Thoracic aorta (tissue), 2 donors: ENCODE measurements around the gene RCHY1. TPM values are rescaled to one million over a fixed set of nuclear protein-coding genes. Genes with fewer than 3 reads are reported as not detected.
"Not testable (repeated sequence)": the region's sequence is repeated elsewhere in the genome, so short reads cannot be mapped to it uniquely, and the experiment has no call there.

Source experiments
- ATAC-seq: fragments of 150-250 bp; one replicate; pipeline ENCODE4 v1.8.0; 2017; ENCODE audit warnings: low read depth; ENCODE audit not compliant: insufficient number of reproducible peaks, low FRiP score
- DNase-seq: peaks from one replicate; pipeline ENCODE4 v3.0.0-alpha.2; 2020; ENCODE audit warnings: low spot score
- H3K27ac ChIP-seq, 2 donors: fragments of 200-600 bp; sonication (generic); 1 replicate in 1 of 2; 2 replicates in 1 of 2; pipeline ENCODE4 v1.5.1; 2016; ENCODE audit warnings: mild to moderate bottlenecking in 2 of 2, moderate library complexity in 2 of 2
- H3K27me3 ChIP-seq: fragments of 200-600 bp; sonication (generic); replicated peaks from 2 replicates; pipeline ENCODE4 v1.6.0; 2016; ENCODE audit warnings: mild to moderate bottlenecking; ENCODE audit not compliant: insufficient read depth
- H3K36me3 ChIP-seq: fragments of 200-600 bp; sonication (generic); one replicate; pipeline ENCODE4 v1.5.1; 2016
- H3K4me1 ChIP-seq, 2 donors: fragments of 200-600 bp; sonication (generic); 1 replicate in 1 of 2; 2 replicates in 1 of 2; pipeline versions ENCODE4 v1.5.1 to v1.6.0; 2016; ENCODE audit warnings: low read depth in 2 of 2, mild to moderate bottlenecking in 1 of 2; ENCODE audit not compliant: control insufficient read depth in 1 of 2
- H3K4me3 ChIP-seq: fragments of 200-600 bp; sonication (generic); 2 replicates; pipeline ENCODE4 v1.5.1; 2016; ENCODE audit warnings: mild to moderate bottlenecking
- H3K9me3 ChIP-seq: fragments of 200-600 bp; sonication (generic); 2 replicates; pipeline ENCODE4 v1.5.1; 2016
- CTCF ChIP-seq: fragments of 200-600 bp; sonication (generic); IDR thresholded peaks from one replicate; pipeline ENCODE4 v1.5.1; 2019; ENCODE audit warnings: antibody characterized with exemption
- total RNA-seq, 2 donors: library from RNA; depleted of rRNA; stranded (reverse); fragments of >200 nt; gene quantifications; one replicate each; pipeline versions ENCODE4 v1.1.0 to v1.2.3, GENCODE V29; 2016

The RCHY1 gene
- total RNA-seq, 2 donors from 2014 or later = 17.6 to 25.0 TPM

GRCh38 chr4:75533339-75533887, 19.2 kb upstream of the RCHY1 start:
- peaks cover 10% of the 10 kb centered on the region for H3K9me3 ChIP-seq
- not testable (repeated sequence) for H3K27ac ChIP-seq, DNase-seq, ATAC-seq, H3K4me1 ChIP-seq, H3K27me3 ChIP-seq, H3K4me3 ChIP-seq
- H3K36me3 ChIP-seq = peaks cover 27% of the 10 kb centered on the region

- ATAC-seq, H3K27ac ChIP-seq, H3K4me3 ChIP-seq, DNase-seq, H3K4me1 ChIP-seq, H3K27me3 ChIP-seq: not testable (repeated sequence)
- Histone ChIP-seq H3K9me3 (peaks cover 10% of the 10 kb centered on the region), H3K36me3 (peaks cover 37% of the 10 kb centered on the region)
These were observed 17.4 kb upstream of the RCHY1 start for GRCh38 chr4:75531536-75532143.

- Histone ChIP-seq H3K27me3 (no peaks in the 10 kb centered on the region), H3K36me3 (peaks cover 39% of the 10 kb centered on the region), H3K4me3 (no peak overlapping the region), H3K4me1 (no peaks in the 10 kb centered on the region), H3K9me3 (peaks cover 10% of the 10 kb centered on the region), H3K27ac (no peak overlapping the region)
- ATAC-seq = no peak
- no peak for DNase-seq
- TF ChIP-seq CTCF = no peak
These were observed 16.5 kb upstream of the RCHY1 start for GRCh38 chr4:75530556-75531322.

GRCh38 chr4:75527482-75527881, 13.3 kb upstream of the RCHY1 start:
- peaks cover 43% of the 10 kb centered on the region for H3K36me3 ChIP-seq
- H3K27ac ChIP-seq = no peak overlapping the region
- no peaks in the 10 kb centered on the region for H3K4me1 ChIP-seq
- no peak overlapping the region for H3K4me3 ChIP-seq
- ATAC-seq = no peak
- no peak for DNase-seq
- no peaks in the 10 kb centered on the region for H3K27me3 ChIP-seq
- no peak for TF ChIP-seq CTCF
- no peaks in the 10 kb centered on the region for H3K9me3 ChIP-seq

GRCh38 chr4:75525910-75526309, 11.7 kb upstream of the RCHY1 start:
- no peaks in the 10 kb centered on the region for H3K4me1 ChIP-seq
- TF ChIP-seq CTCF = no peak
- H3K36me3 ChIP-seq = peaks cover 35% of the 10 kb centered on the region

GRCh38 chr4:75525086-75525485, 10.9 kb upstream of the RCHY1 start:
- peaks cover 26% of the 10 kb centered on the region for H3K36me3 ChIP-seq
- H3K9me3 ChIP-seq = no peaks in the 10 kb centered on the region
- no peaks in the 10 kb centered on the region for H3K4me1 ChIP-seq
- no peaks in the 10 kb centered on the region for H3K27me3 ChIP-seq
- no peak overlapping the region for H3K27ac ChIP-seq
- TF ChIP-seq CTCF = no peak
- DNase-seq = no peak
- H3K4me3 ChIP-seq = no peak overlapping the region
- ATAC-seq = no peak

More at GRCh38 chr4:75525910-75526309, 11.7 kb upstream of the RCHY1 start:
- ATAC-seq (no peak), DNase-seq (no peak)
- H3K9me3 ChIP-seq = no peaks in the 10 kb centered on the region
- no peak overlapping the region for H3K27ac ChIP-seq
- H3K4me3 ChIP-seq = no peak overlapping the region
- no peaks in the 10 kb centered on the region for H3K27me3 ChIP-seq

GRCh38 chr4:75519452-75519851, 5.2 kb upstream of the RCHY1 start:
- H3K36me3 ChIP-seq, H3K27me3 ChIP-seq, H3K9me3 ChIP-seq, DNase-seq, ATAC-seq, H3K27ac ChIP-seq, H3K4me3 ChIP-seq: not testable (repeated sequence)
- peaks cover 3 to 14% of the 10 kb centered on the region in 2 donors for H3K4me1 ChIP-seq
